ENCODE measurements around the gene TDRD5. TPM values are rescaled to one million over a fixed set of nuclear protein-coding genes. Genes with fewer than 3 reads are reported as not detected.

TDRD5 gene
- total RNA-seq, 6 experiments from 2014 or later, result not detected

GRCh38 chr1:179549368-179549700 is 42.3 kb upstream of the TDRD5 start:
- ATAC-seq (no peak), DNase-seq (no peak)
- H3K36me3 ChIP-seq, result no peaks in the 10 kb centered on the region
- no peaks in the 10 kb centered on the region for H3K27me3 ChIP-seq
- H3K9me3 ChIP-seq, result no peaks in the 10 kb centered on the region
- H3K27ac ChIP-seq, result no peak overlapping the region
- intact Hi-C loops (cut with DNase I), result no loop called here
- H3K4me3 ChIP-seq, result no peak overlapping the region
- WGBS (ENCODE audit: insufficient coverage, low coverage, low lambda C conversion rate, missing lambda C conversion rate), result 54% methylated on average over 2 of the region's 2 CpGs
- no peaks in the 10 kb centered on the region for H3K4me1 ChIP-seq
- TF ChIP-seq, protein P1, sequence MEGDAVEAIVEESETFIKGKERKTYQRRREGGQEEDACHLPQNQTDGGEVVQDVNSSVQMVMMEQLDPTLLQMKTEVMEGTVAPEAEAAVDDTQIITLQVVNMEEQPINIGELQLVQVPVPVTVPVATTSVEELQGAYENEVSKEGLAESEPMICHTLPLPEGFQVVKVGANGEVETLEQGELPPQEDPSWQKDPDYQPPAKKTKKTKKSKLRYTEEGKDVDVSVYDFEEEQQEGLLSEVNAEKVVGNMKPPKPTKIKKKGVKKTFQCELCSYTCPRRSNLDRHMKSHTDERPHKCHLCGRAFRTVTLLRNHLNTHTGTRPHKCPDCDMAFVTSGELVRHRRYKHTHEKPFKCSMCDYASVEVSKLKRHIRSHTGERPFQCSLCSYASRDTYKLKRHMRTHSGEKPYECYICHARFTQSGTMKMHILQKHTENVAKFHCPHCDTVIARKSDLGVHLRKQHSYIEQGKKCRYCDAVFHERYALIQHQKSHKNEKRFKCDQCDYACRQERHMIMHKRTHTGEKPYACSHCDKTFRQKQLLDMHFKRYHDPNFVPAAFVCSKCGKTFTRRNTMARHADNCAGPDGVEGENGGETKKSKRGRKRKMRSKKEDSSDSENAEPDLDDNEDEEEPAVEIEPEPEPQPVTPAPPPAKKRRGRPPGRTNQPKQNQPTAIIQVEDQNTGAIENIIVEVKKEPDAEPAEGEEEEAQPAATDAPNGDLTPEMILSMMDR (IDR thresholded peaks at IDR 0.05), result no peak
- TF ChIP-seq POLR2A (IDR thresholded peaks at IDR 0.05), result no peak

- H3K27ac ChIP-seq, result no peak overlapping the region
- no peak overlapping the region for H3K4me3 ChIP-seq
- no peak for TF ChIP-seq POLR2A (IDR thresholded peaks at IDR 0.05)
- TF ChIP-seq, protein P1 (IDR thresholded peaks at IDR 0.05), result no peak
- 56% methylated on average over 6 of the region's 9 CpGs for WGBS (ENCODE audit: insufficient coverage, low coverage, low lambda C conversion rate, missing lambda C conversion rate)
- intact Hi-C loops (cut with DNase I), result no loop called here
- no peaks in the 10 kb centered on the region for H3K9me3 ChIP-seq
- DNase-seq (peak in 1 of 3 donors; percentile 33), ATAC-seq (peak in 2 of 4 donors; percentile 20 to 87)
- H3K36me3 ChIP-seq, result no peaks in the 10 kb centered on the region
- H3K27me3 ChIP-seq, result no peaks in the 10 kb centered on the region
- no peaks in the 10 kb centered on the region for H3K4me1 ChIP-seq
These were observed 40.6 kb upstream of the TDRD5 start for GRCh38 chr1:179550746-179551682.

- Histone ChIP-seq H3K9me3 (no peaks in the 10 kb centered on the region), H3K36me3 (no peaks in the 10 kb centered on the region), H3K27ac (no peak overlapping the region), H3K4me1 (no peaks in the 10 kb centered on the region), H3K27me3 (no peaks in the 10 kb centered on the region), H3K4me3 (no peak overlapping the region)
- no peak for ATAC-seq
- no peak for TF ChIP-seq POLR2A (IDR thresholded peaks at IDR 0.05)
- TF ChIP-seq, protein P1 (IDR thresholded peaks at IDR 0.05), result no peak
- no peak for DNase-seq
- intact Hi-C loops (cut with DNase I), result no loop called here
These were observed 37.2 kb upstream of the TDRD5 start for GRCh38 chr1:179554427-179554826.

DNA sequence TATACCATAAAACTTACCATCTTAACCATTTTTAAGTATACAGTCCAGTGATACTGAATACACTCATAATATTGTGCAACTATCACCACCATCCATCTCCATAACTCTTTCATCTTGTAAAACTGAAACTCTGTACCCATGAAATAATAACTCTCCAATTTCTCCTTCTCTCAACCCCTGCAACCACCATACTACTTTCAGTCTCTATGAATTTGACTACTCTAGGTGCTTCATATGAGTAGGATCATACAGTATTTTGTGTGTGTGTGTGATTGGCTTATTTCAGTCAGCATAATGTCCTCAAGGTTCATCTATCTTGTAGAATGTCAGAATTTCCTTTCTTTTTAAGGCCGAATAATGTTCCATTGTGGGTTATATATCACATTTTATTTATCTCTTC is 33.6 kb upstream of the TDRD5 start:
- intact Hi-C loops (cut with DNase I), result no loop called here

More for the DNA sequence above, 33.6 kb upstream of the TDRD5 start:
- no peak overlapping the region for H3K4me3 ChIP-seq
- H3K36me3 ChIP-seq, result no peaks in the 10 kb centered on the region
- 85% methylated on average over 1 of the region's 1 CpG for WGBS (ENCODE audit: insufficient coverage, low coverage, low lambda C conversion rate, missing lambda C conversion rate)
- no peak for TF ChIP-seq POLR2A (IDR thresholded peaks at IDR 0.05)
- TF ChIP-seq, protein P1 (IDR thresholded peaks at IDR 0.05), result no peak
- H3K27ac ChIP-seq, result no peak overlapping the region
- DNase-seq (no peak), ATAC-seq (no peak)
- no peaks in the 10 kb centered on the region for H3K27me3 ChIP-seq
- H3K4me1 ChIP-seq, result no peaks in the 10 kb centered on the region
- no peaks in the 10 kb centered on the region for H3K9me3 ChIP-seq
